HCT116 (cell line): ENCODE data around the gene TBKBP1. TPM values are rescaled to one million over a fixed set of nuclear protein-coding genes. Genes with fewer than 3 reads are reported as not detected.

ENCODE experiments used
- ATAC-seq: fragments of 200-7000 bp; cut with Tn5 transposase; 2 replicates; pipeline ENCODE4 v1.9.1; 2020; ENCODE audit warnings: mild to moderate bottlenecking, moderate library complexity
- BruUV-seq: library from RNA; stranded (reverse); fragments of 400-500 nt; replicated peaks from 2 replicates; lab custom pipeline; 2021; lab: Mats Ljungman, UMichigan
- CTCF ChIA-PET: fragments of 300-600 bp; sonication (Branson Sonifier 250); formaldehyde crosslinking; loops from one replicate; lab custom pipeline; 2021; ENCODE audit warnings: antibody characterized with exemption; lab: Charles Lee
- POLR2A ChIA-PET: fragments of 300-600, 350-600 bp; sonication (Branson Sonifier 250); formaldehyde crosslinking; loops from one replicate; lab custom pipeline; 2021; ENCODE audit warnings: antibody characterized with exemption; lab: Charles Lee
- RAD21 ChIA-PET, 2 experiments: fragments of 300-600 bp; sonication (Branson Sonifier 250); formaldehyde crosslinking; loops; one replicate each; lab custom pipeline; 2023; ENCODE audit warnings: low total read pairs in 2 of 2; ENCODE audit not compliant: uncharacterized antibody in 2 of 2, unreplicated experiment in 2 of 2, low non-redundant PET in 1 of 2; lab: Charles Lee
- DNase-seq: peaks from one replicate; pipeline ENCODE4 v3.0.0-alpha.2; 2010; ENCODE audit warnings: low read depth, low spot score
- H2AFZ ChIP-seq: fragments of 200-600 bp; shearing (Covaris generic), sonication (generic); 2 replicates; pipeline ENCODE4 v1.6.1; 2017; ENCODE audit warnings: low read depth, mixed run types, mixed read lengths, antibody characterized with exemption, low read length; ENCODE audit not compliant: poor library complexity, severe bottlenecking
- H3K27ac ChIP-seq: 2 replicates; pipeline ENCODE4 v1.5.1; 2012; ENCODE audit warnings: low read depth, low read length
- H3K27me3 ChIP-seq: fragments of 200-600 bp; sonication (generic); 2 replicates; pipeline ENCODE4 v1.6.1; 2016; ENCODE audit warnings: mixed run types, low read length, mixed read lengths; ENCODE audit not compliant: insufficient read depth
- H3K36me3 ChIP-seq, 2 experiments: fragments of 200-500 bp in 1 of 2; fragments of 200-600 bp in 1 of 2; sonication (Bioruptor generic) in 1 of 2; sonication (generic) in 1 of 2; 2 replicates each; pipeline versions ENCODE4 v1.5.1 to v1.6.1; 2014 to 2016; ENCODE audit warnings: low read length in 2 of 2, inconsistent platforms in 1 of 2, mixed read lengths in 1 of 2, mixed run types in 1 of 2; ENCODE audit not compliant: insufficient read depth in 2 of 2, control insufficient read depth in 1 of 2
- H3K4me1 ChIP-seq, 2 experiments: fragments of 200-600 bp in 1 of 2; sonication (generic) in 1 of 2; 2 replicates each; pipeline versions ENCODE4 v1.5.1 to v1.6.1; 2012 to 2017; ENCODE audit warnings: low read length in 2 of 2, inconsistent platforms in 1 of 2, mild to moderate bottlenecking in 1 of 2, mixed read lengths in 1 of 2, mixed run types in 1 of 2, moderate library complexity in 1 of 2; ENCODE audit not compliant: insufficient read depth in 2 of 2, control insufficient read depth in 1 of 2
- H3K4me2 ChIP-seq: fragments of 200-600 bp; sonication (generic); 2 replicates; pipeline ENCODE4 v1.6.1; 2017; ENCODE audit warnings: mixed run types, low read length, mixed read lengths
- H3K4me3 ChIP-seq, 2 experiments: fragments of 200-600 bp in 1 of 2; sonication (generic) in 1 of 2; replicated peaks in 1 of 2; 2 replicates each; pipeline ENCODE4 v1.5.1; 2011 to 2016; ENCODE audit warnings: low read length in 2 of 2, control low read depth in 1 of 2, low read depth in 1 of 2, mild to moderate bottlenecking in 1 of 2, mixed read lengths in 1 of 2, mixed run types in 1 of 2
- H3K79me2 ChIP-seq: fragments of 200-600 bp; sonication (generic); 2 replicates; pipeline ENCODE4 v1.6.1; 2017; ENCODE audit warnings: mild to moderate bottlenecking, mixed run types, low read length, moderate library complexity, mixed read lengths; ENCODE audit not compliant: insufficient read depth
- H3K9ac ChIP-seq: fragments of 200-600 bp; sonication (generic); 2 replicates; pipeline ENCODE4 v1.6.1; 2016; ENCODE audit warnings: low read length, mixed read lengths
- H3K9me2 ChIP-seq: fragments of 200-600 bp; sonication (generic), shearing (Covaris generic); 2 replicates; pipeline ENCODE4 v1.6.1; 2017; ENCODE audit warnings: mixed run types, mild to moderate bottlenecking, moderate library complexity; ENCODE audit not compliant: insufficient read depth
- H3K9me3 ChIP-seq, 2 experiments: fragments of 200-500 bp in 1 of 2; fragments of 200-600 bp in 1 of 2; sonication (Bioruptor generic) in 1 of 2; sonication (generic) in 1 of 2; 2 replicates each; pipeline ENCODE4 v1.6.1; 2014 to 2017; ENCODE audit warnings: low read length in 2 of 2, mixed read lengths in 2 of 2, inconsistent platforms in 1 of 2, low read depth in 1 of 2, mild to moderate bottlenecking in 1 of 2, mixed run types in 1 of 2, moderate library complexity in 1 of 2; ENCODE audit not compliant: control insufficient read depth in 1 of 2, insufficient read depth in 1 of 2
- H4K20me1 ChIP-seq: fragments of 200-600 bp; sonication (generic), shearing (Covaris generic); 2 replicates; pipeline ENCODE4 v1.6.1; 2017; ENCODE audit warnings: mixed run types, mild to moderate bottlenecking, moderate library complexity; ENCODE audit not compliant: insufficient read depth
- CBX3 ChIP-seq: IDR thresholded peaks from 2 replicates; pipeline ENCODE4 v1.6.1; 2012; ENCODE audit warnings: low read depth
- CEBPB ChIP-seq: IDR thresholded peaks from 2 replicates; pipeline ENCODE4 v1.6.1; 2012; ENCODE audit warnings: low read depth
- EGR1 ChIP-seq: IDR thresholded peaks from 2 replicates; pipeline ENCODE4 v1.6.1; 2012; ENCODE audit warnings: low read depth
- ELF1 ChIP-seq: IDR thresholded peaks from 2 replicates; pipeline ENCODE4 v1.6.1; 2012; ENCODE audit warnings: low read depth, borderline replicate concordance
- EZH2 ChIP-seq: fragments of 200-600 bp; sonication (generic); IDR thresholded peaks from 2 replicates; pipeline ENCODE4 v1.6.1; 2017; ENCODE audit warnings: antibody characterized with exemption, mixed run types
- EZH2phosphoT487 ChIP-seq: fragments of 200-600 bp; IDR thresholded peaks from 2 replicates; pipeline ENCODE4 v1.6.1; 2018; ENCODE audit warnings: antibody characterized with exemption, borderline replicate concordance
- JUND ChIP-seq: IDR thresholded peaks from 2 replicates; pipeline ENCODE4 v1.6.1; 2012
- POLR2A ChIP-seq: IDR thresholded peaks from 2 replicates; pipeline ENCODE4 v1.7.0; 2011; ENCODE audit warnings: borderline replicate concordance; ENCODE audit not compliant: insufficient read depth, insufficient read length; ENCODE audit errors: extremely low read depth
- POLR2AphosphoS5 ChIP-seq: IDR thresholded peaks from 2 replicates; pipeline ENCODE4 v1.6.1; 2011; ENCODE audit warnings: mild to moderate bottlenecking, low read depth, low read length, moderate library complexity
- REST ChIP-seq: IDR thresholded peaks from 2 replicates; pipeline ENCODE4 v1.6.1; 2012; ENCODE audit warnings: low read depth
- SIN3A ChIP-seq: IDR thresholded peaks from 2 replicates; pipeline ENCODE4 v1.6.1; 2012; ENCODE audit warnings: low read depth
- SP1 ChIP-seq: IDR thresholded peaks from 2 replicates; pipeline ENCODE4 v1.6.1; 2012; ENCODE audit warnings: low read depth
- SRF ChIP-seq: IDR thresholded peaks from 2 replicates; pipeline ENCODE4 v1.6.1; 2012; ENCODE audit warnings: low read depth
- TCF7L2 ChIP-seq: IDR thresholded peaks from 2 replicates; pipeline ENCODE4 v1.7.0; 2011; ENCODE audit warnings: borderline replicate concordance, inconsistent platforms; ENCODE audit not compliant: insufficient read depth, insufficient read length; ENCODE audit errors: extremely low read depth
- YY1 ChIP-seq: IDR thresholded peaks from 2 replicates; pipeline ENCODE4 v1.6.1; 2011; ENCODE audit warnings: low read length, low read depth, moderate library complexity, mild to moderate bottlenecking; ENCODE audit not compliant: insufficient replicate concordance; ENCODE audit errors: extremely low read depth
- ZBTB33 ChIP-seq: IDR thresholded peaks from 2 replicates; pipeline ENCODE4 v1.6.1; 2011; ENCODE audit warnings: mild to moderate bottlenecking, low read length, moderate library complexity; ENCODE audit not compliant: insufficient replicate concordance; ENCODE audit errors: extremely low read depth
- ZNF274 ChIP-seq: fragments of 200-500 bp; sonication (Bioruptor generic); IDR thresholded peaks from 2 replicates; pipeline ENCODE4 v1.6.1; 2014; ENCODE audit warnings: mild to moderate bottlenecking, low read depth, low read length, inconsistent platforms
- intact Hi-C: fragments of 100-400 bp; cut with micrococcal nuclease; formaldehyde crosslinking; loops from 2 replicates; pipeline ENCODE4 v1.10.0; 2022
- total RNA-seq: library from RNA; stranded (reverse); gene quantifications from one replicate; pipeline ENCODE4 v1.2.1, GENCODE V29; 2021; ENCODE audit not compliant: unreplicated experiment
- TF ChIP-seq, protein P1 (sequence below): IDR thresholded peaks from 2 replicates; pipeline ENCODE4 v1.6.1; 2012
- TF ChIP-seq, protein P2 (sequence below): IDR thresholded peaks from 2 replicates; pipeline ENCODE4 v1.6.1; 2012
- TF ChIP-seq, protein P3 (sequence below), 3 experiments: fragments of 200-600 bp in 1 of 3; sonication (generic) in 1 of 3; IDR thresholded peaks in 2 of 3; conservative IDR thresholded peaks in 1 of 3; 2 replicates each; pipeline ENCODE4 v1.5.1; 2012 to 2017; ENCODE audit warnings: low read depth in 2 of 3, low read length in 2 of 3, antibody characterized with exemption in 1 of 3, borderline replicate concordance in 1 of 3, control low read depth in 1 of 3, mild to moderate bottlenecking in 1 of 3, mixed read lengths in 1 of 3, mixed run types in 1 of 3, moderate library complexity in 1 of 3; ENCODE audit not compliant: insufficient read depth in 1 of 3

The TBKBP1 gene
- total RNA-seq, 1 experiment from 2014 or later = 12.4 TPM

DNA sequence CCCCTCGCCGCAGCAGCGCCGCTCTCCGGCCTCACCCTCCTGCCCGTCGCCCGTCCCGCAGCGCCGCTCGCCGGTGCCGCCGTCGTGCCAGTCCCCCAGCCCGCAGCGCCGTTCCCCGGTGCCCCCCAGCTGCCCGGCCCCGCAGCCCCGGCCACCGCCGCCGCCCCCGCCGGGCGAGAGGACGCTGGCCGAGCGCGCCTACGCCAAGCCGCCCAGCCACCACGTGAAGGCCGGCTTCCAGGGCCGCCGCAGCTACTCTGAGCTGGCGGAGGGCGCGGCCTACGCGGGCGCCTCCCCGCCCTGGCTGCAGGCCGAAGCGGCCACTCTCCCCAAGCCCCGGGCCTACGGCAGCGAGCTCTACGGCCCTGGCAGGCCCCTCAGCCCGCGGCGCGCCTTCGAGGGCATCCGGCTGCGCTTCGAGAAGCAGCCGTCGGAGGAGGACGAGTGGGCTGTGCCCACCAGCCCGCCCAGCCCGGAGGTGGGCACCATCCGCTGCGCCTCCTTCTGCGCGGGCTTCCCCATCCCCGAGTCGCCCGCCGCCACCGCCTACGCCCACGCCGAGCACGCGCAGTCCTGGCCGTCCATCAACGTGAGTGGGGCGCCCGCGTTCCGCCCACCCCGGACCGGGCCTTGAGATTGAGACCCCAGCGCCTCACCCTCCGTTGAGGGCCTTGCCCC, 15.0 kb downstream of the TBKBP1 start:
- POLR2A ChIA-PET = no interaction called here
- Histone ChIP-seq H3K36me3 (no peaks in the 10 kb centered on the region), H3K4me2 (no peak overlapping the region), H3K9ac (no peak overlapping the region), H2AFZ (no peak overlapping the region), H3K9me3 (no peaks in the 10 kb centered on the region), H3K79me2 (no peaks in the 10 kb centered on the region), H4K20me1 (no peaks in the 10 kb centered on the region), H3K27ac (no peak overlapping the region; the same call in 1 of the 2 replicates), H3K9me2 (no peaks in the 10 kb centered on the region), H3K4me3 (no peak overlapping the region), H3K27me3 (peaks cover 12% of the 10 kb centered on the region; the same call in 1 of the 2 replicates), H3K4me1 (peaks cover 0 to 9% of the 10 kb centered on the region in 2 experiments; a peak in 2 of 4 replicates)
- no TSS peak for BruUV-seq
- no peak for DNase-seq
- TF ChIP-seq ZBTB33 (no peak), CBX3 (no peak), CEBPB (no peak), EZH2phosphoT487 (no peak), JUND (no peak), SP1 (no peak), TCF7L2 (no peak), POLR2A (no peak), ELF1 (no peak), SRF (no peak), POLR2AphosphoS5 (no peak), YY1 (no peak), EZH2 (no peak), REST (no peak), ZNF274 (no peak), EGR1 (no peak), SIN3A (no peak)
- TF ChIP-seq, protein P1, sequence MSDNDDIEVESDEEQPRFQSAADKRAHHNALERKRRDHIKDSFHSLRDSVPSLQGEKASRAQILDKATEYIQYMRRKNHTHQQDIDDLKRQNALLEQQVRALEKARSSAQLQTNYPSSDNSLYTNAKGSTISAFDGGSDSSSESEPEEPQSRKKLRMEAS = no peak
- TF ChIP-seq, protein P2, sequence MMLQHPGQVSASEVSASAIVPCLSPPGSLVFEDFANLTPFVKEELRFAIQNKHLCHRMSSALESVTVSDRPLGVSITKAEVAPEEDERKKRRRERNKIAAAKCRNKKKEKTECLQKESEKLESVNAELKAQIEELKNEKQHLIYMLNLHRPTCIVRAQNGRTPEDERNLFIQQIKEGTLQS = no peak
- TF ChIP-seq, protein P3, sequence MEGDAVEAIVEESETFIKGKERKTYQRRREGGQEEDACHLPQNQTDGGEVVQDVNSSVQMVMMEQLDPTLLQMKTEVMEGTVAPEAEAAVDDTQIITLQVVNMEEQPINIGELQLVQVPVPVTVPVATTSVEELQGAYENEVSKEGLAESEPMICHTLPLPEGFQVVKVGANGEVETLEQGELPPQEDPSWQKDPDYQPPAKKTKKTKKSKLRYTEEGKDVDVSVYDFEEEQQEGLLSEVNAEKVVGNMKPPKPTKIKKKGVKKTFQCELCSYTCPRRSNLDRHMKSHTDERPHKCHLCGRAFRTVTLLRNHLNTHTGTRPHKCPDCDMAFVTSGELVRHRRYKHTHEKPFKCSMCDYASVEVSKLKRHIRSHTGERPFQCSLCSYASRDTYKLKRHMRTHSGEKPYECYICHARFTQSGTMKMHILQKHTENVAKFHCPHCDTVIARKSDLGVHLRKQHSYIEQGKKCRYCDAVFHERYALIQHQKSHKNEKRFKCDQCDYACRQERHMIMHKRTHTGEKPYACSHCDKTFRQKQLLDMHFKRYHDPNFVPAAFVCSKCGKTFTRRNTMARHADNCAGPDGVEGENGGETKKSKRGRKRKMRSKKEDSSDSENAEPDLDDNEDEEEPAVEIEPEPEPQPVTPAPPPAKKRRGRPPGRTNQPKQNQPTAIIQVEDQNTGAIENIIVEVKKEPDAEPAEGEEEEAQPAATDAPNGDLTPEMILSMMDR (IDR thresholded peaks at IDR 0.05 in 2 of 3, conservative IDR thresholded peaks at IDR 0.05 in 1 of 3; ENCODE audit: borderline replicate concordance in 1 of 3, insufficient read depth in 1 of 3, low read depth in 2 of 3, low read length in 2 of 3) = no peak
- intact Hi-C loops = no loop called here
- ATAC-seq = no peak
- CTCF ChIA-PET = interaction anchor here (3.0 kb wide), 1 partner anchor 11 kb away, joined by 13 read pairs; no protein-coding TSS in a partner anchor
- RAD21 ChIA-PET = no interaction called here
